Right lobe of liver (tissue), 6 donors: Measurements from ENCODE around the gene ZPLD1. TPM values are rescaled to one million over a fixed set of nuclear protein-coding genes. Genes with fewer than 3 reads are reported as not detected.

Experiments
- ATAC-seq, 4 donors: fragments of 200-7000 bp; cut with Tn5 transposase; one replicate each; pipeline ENCODE4 v1.9.1; 2020; ENCODE audit warnings: mild to moderate bottlenecking in 4 of 4, moderate library complexity in 4 of 4
- DNase-seq, 3 donors: peaks; one replicate each; pipeline ENCODE4 v3.0.0-alpha.2; 2020
- H3K27ac ChIP-seq, 3 donors: fragments of 200-600 bp; one replicate each; pipeline ENCODE4 v1.8.0; 2022
- H3K27me3 ChIP-seq, 2 donors: fragments of 200-600 bp; one replicate each; pipeline ENCODE4 v1.8.0; 2022
- H3K36me3 ChIP-seq, 4 donors: fragments of 200-600 bp; sonication (generic) in 1 of 4; one replicate each; pipeline versions ENCODE4 v1.5.1 to v1.8.0; 2017 to 2022; ENCODE audit warnings: control low read depth in 1 of 4
- H3K4me1 ChIP-seq, 4 donors: fragments of 200-600 bp; sonication (generic) in 1 of 4; one replicate each; pipeline versions ENCODE4 v1.5.1 to v1.8.0; 2017 to 2022; ENCODE audit warnings: control low read depth in 1 of 4
- H3K4me3 ChIP-seq, 3 donors: fragments of 200-600 bp; one replicate each; pipeline ENCODE4 v1.8.0; 2022
- H3K9me3 ChIP-seq, 4 donors: fragments of 200-600 bp; sonication (generic) in 1 of 4; one replicate each; pipeline versions ENCODE4 v1.5.1 to v1.8.0; 2017 to 2022; ENCODE audit warnings: control low read depth in 1 of 4
- POLR2A ChIP-seq: fragments of 450-650 bp; IDR thresholded peaks from one replicate; pipeline ENCODE4 v1.6.1; 2017; ENCODE audit warnings: antibody characterized with exemption, mild to moderate bottlenecking
- whole genome bisulfite sequencing: methylation state at CpG from one replicate; pipeline ENCODE4 v1.1.6; 2018; ENCODE audit warnings: low coverage, low lambda C conversion rate; ENCODE audit not compliant: insufficient coverage; ENCODE audit errors: missing lambda C conversion rate; 5-methylcytosine and 5-hydroxymethylcytosine counted together
- intact Hi-C, 2 donors: fragments of 100-400 bp; cut with DNase I; formaldehyde crosslinking; loops; one replicate each; pipeline versions ENCODE4 v1.11.2 to v1.14.1; 2022
- total RNA-seq, 6 experiments: library from RNA; depleted of rRNA in 2 of 6; stranded (reverse); fragments of >200 nt in 2 of 6; fragmentation: NEBNext Ultra II Directional in 3 of 6; extraction: Animal tissue kit (Norgen Biotek cat#: 25700) in 3 of 6; gene quantifications; one replicate each; pipeline versions ENCODE4 v1.1.0 to v1.2.4, GENCODE V29; 2016 to 2023
- TF ChIP-seq, protein P1 (sequence below), 4 donors: fragments of 200-600 bp in 3 of 4; fragments of 450-650 bp in 1 of 4; IDR thresholded peaks; one replicate each; pipeline versions ENCODE4 v1.5.1 to v1.8.0; 2016 to 2022; ENCODE audit warnings: antibody characterized with exemption in 4 of 4, mild to moderate bottlenecking in 2 of 4
- donor health status: DM: no; HTN: yes; CAD: no.
- donor health status: DM: no; HTN: no; CAD: no.
- donor health status: DM: no; HTN: no; CAD: no.
- donor health status: DM: no; HTN: yes; CAD: no.
- donor health status: DM: no; HTN: yes; CAD: no.

ZPLD1 gene
- total RNA-seq, 6 experiments from 2014 or later: 0.04 to 0.12 (median 0.07) TPM; not detected in 2

DNA sequence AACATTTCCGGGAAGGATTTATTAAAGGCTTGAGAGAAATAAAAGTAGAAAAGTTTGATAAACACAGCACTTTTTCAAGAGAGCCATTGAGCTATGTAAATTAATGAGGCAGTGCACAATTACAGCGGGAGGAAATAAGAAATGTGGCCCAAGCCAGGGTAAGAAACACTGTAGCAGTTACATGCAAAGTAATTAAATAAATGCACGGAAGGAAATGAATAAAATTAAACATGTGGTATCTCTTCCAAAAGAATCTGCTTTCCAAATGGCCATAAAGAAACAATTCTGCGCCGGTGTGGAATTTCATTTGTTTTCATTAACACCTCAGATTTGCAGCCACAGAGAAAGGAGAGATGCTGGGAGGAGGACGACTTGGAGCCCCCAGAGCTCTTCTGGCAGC lies 35.3 kb downstream of the ZPLD1 start:
- intact Hi-C loops: no loop called here
- Histone ChIP-seq H3K36me3 (no peaks in the 10 kb centered on the region), H3K27ac (no peak overlapping the region), H3K4me3 (no peak overlapping the region), H3K27me3 (no peaks in the 10 kb centered on the region), H3K4me1 (no peaks in the 10 kb centered on the region), H3K9me3 (no peaks in the 10 kb centered on the region)
- no peak for ATAC-seq
- no peak for TF ChIP-seq POLR2A
- TF ChIP-seq, protein P1, sequence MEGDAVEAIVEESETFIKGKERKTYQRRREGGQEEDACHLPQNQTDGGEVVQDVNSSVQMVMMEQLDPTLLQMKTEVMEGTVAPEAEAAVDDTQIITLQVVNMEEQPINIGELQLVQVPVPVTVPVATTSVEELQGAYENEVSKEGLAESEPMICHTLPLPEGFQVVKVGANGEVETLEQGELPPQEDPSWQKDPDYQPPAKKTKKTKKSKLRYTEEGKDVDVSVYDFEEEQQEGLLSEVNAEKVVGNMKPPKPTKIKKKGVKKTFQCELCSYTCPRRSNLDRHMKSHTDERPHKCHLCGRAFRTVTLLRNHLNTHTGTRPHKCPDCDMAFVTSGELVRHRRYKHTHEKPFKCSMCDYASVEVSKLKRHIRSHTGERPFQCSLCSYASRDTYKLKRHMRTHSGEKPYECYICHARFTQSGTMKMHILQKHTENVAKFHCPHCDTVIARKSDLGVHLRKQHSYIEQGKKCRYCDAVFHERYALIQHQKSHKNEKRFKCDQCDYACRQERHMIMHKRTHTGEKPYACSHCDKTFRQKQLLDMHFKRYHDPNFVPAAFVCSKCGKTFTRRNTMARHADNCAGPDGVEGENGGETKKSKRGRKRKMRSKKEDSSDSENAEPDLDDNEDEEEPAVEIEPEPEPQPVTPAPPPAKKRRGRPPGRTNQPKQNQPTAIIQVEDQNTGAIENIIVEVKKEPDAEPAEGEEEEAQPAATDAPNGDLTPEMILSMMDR (IDR thresholded peaks at IDR 0.05): no peak
- DNase-seq: no peak
- WGBS: 67% methylated on average over 6 of the region's 6 CpGs

DNA sequence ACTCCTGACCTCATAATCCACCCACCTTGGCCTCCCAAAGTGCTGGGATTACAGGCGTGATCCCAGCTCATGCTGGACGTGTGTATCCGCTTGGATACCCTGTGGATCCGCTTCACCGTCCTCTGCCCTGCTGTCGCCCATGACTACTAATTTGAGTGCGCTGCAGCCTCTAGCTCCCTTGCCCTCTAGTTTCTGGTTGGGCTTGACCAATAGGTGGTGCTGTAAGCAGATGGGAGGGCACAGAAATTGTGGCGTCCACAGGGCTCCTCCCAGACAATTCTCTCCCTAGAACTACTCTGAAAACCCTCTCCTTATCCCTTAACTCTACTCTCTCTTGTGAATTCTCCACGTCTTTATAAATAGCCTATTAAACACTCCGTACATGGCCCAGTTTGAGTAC lies 36.2 kb downstream of the ZPLD1 start:
- Histone ChIP-seq H3K4me3 (no peak overlapping the region), H3K27ac (no peak overlapping the region), H3K27me3 (no peaks in the 10 kb centered on the region), H3K4me1 (no peaks in the 10 kb centered on the region), H3K9me3 (no peaks in the 10 kb centered on the region), H3K36me3 (no peaks in the 10 kb centered on the region)
- 89% methylated on average over 10 of the region's 10 CpGs for WGBS
- DNase-seq: no peak
- peak in 1 of 4 donors; percentile 42 for ATAC-seq
- intact Hi-C loops: no loop called here
- TF ChIP-seq POLR2A: no peak
- TF ChIP-seq, protein P1 (IDR thresholded peaks at IDR 0.05): peak in 1 of 4 donors; percentile 22

DNA sequence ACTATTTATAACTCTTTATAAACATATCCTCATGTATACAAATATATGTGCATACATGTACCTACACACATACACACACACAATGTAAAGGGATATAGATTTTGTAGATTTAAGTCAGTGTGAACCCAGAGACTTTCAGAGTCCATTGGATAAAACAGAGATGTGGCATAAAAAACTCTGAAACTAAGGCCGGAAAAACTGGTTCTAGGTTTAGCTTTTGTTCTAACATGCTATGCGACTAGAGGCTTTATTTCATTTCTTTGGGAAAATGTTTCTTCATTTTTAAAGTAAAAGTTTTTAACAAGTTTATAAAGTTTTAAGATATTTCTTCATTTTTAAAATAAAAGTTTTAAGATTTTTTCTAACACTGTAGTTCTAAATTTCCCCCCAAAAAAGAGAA lies 36.7 kb downstream of the ZPLD1 start:
- H3K27me3 ChIP-seq: no peaks in the 10 kb centered on the region
- TF ChIP-seq, protein P1 (IDR thresholded peaks at IDR 0.05): no peak
- TF ChIP-seq POLR2A: no peak
- ATAC-seq (no peak), DNase-seq (no peak)
- no peaks in the 10 kb centered on the region for H3K36me3 ChIP-seq
- no peaks in the 10 kb centered on the region for H3K4me1 ChIP-seq
- H3K27ac ChIP-seq: no peak overlapping the region
- no peak overlapping the region for H3K4me3 ChIP-seq
- intact Hi-C loops: no loop called here
- no peaks in the 10 kb centered on the region for H3K9me3 ChIP-seq
- 97% methylated on average over 2 of the region's 2 CpGs for WGBS

DNA sequence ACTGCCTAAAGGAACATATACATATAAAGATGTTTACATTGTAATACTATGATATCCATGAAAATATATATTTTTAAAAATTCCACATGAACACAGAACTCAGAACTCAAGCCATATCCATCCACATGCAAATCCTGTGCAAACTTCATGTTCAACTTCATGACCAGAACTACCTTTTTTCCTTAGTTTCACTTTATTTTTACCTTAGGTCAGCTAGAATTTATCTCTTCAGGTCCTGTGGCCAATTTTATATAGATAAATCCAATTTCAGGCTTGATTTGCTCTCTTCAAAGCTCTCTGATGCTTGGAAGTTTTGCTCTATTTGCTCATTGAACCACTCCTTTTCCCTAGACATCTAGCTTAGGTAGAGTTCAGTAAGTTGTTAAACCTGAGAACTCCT lies 38.8 kb downstream of the ZPLD1 start:
- no peak overlapping the region for H3K4me3 ChIP-seq
- TF ChIP-seq, protein P1 (IDR thresholded peaks at IDR 0.05): no peak
- TF ChIP-seq POLR2A: no peak
- no peaks in the 10 kb centered on the region for H3K36me3 ChIP-seq

DNA sequence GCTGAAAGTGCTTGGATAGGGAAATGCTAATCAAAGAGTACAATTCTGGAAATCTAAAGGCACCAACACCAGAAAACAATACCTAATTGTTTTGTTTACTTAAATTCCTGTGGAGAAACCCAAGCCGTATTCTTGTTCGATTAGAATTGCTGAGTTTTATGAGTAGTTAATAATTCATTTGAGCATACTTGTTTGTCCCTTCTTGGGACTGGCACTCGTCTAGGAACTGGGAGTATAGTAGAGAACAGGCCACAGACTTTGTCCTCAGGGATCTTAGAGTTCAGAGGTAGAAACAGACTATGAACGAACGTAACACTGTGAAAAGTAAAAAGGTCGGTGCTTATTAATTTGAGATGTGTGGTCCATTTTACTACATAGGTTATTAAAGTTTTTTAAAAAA lies 39.4 kb downstream of the ZPLD1 start:
- TF ChIP-seq, protein P1 (IDR thresholded peaks at IDR 0.05): no peak
- no peak for TF ChIP-seq POLR2A
- Histone ChIP-seq H3K27me3 (no peaks in the 10 kb centered on the region), H3K9me3 (no peaks in the 10 kb centered on the region), H3K27ac (no peak overlapping the region), H3K36me3 (no peaks in the 10 kb centered on the region), H3K4me3 (no peak overlapping the region), H3K4me1 (no peaks in the 10 kb centered on the region)
- intact Hi-C loops: no loop called here
- 41% methylated on average over 6 of the region's 6 CpGs for WGBS
- DNase-seq (no peak), ATAC-seq (peak in 3 of 4 donors; percentile 25 to 67 (median 39))

More for the DNA sequence above, 38.8 kb downstream of the ZPLD1 start:
- no peak for ATAC-seq
- H3K4me1 ChIP-seq: no peaks in the 10 kb centered on the region
- no peaks in the 10 kb centered on the region for H3K27me3 ChIP-seq
- no peak overlapping the region for H3K27ac ChIP-seq
- no peaks in the 10 kb centered on the region for H3K9me3 ChIP-seq
- no peak for DNase-seq
- intact Hi-C loops: no loop called here
